Mononuclear cell (primary cell): ENCODE results near the gene PTPRM. TPM values are rescaled to one million over a fixed set of nuclear protein-coding genes. Genes with fewer than 3 reads are reported as not detected.

Experiments
- H3K27me3 ChIP-seq: 2 replicates; pipeline ENCODE4 v1.6.0; 2011; ENCODE audit warnings: low read length, control low read depth; ENCODE audit not compliant: insufficient read depth
- H3K4me1 ChIP-seq: 2 replicates; pipeline ENCODE4 v1.5.1; 2011; ENCODE audit warnings: mild to moderate bottlenecking, low read length, control low read depth; ENCODE audit not compliant: insufficient read depth
- H3K4me3 ChIP-seq: 2 replicates; pipeline ENCODE4 v1.5.1; 2011; ENCODE audit warnings: mild to moderate bottlenecking, low read length, moderate library complexity
- H3K9me3 ChIP-seq: 2 replicates; pipeline ENCODE4 v1.5.1; 2011; ENCODE audit warnings: low read depth, mild to moderate bottlenecking, control low read depth, low read length
- total RNA-seq: library from RNA; depleted of rRNA; stranded (reverse); fragments of >200 nt; gene quantifications from one replicate; pipeline ENCODE4 v1.2.3, GENCODE V29; 2012

The PTPRM gene
- total RNA-seq, 1 donor = 8.0 TPM

DNA sequence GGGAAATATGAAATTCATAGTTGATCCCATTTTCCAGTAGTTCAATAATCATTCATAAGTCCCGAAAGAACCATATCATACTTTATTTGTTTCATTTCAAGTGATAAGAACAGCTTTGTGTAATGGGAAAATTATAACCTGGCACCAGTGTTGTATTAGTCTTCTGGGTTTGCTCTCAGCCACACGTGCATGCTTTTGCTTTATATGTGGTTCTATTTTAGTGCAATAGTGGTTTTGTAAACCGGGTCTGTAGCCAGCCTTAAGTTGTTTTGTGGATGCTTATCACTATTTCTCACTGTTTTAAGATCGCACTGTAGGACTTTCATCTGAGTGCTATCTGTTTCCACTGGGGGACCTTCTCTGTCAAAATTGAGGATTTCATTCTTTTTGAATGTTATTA is 203.8 kb downstream of the PTPRM start:
- no peaks in the 10 kb centered on the region for H3K9me3 ChIP-seq
- H3K4me3 ChIP-seq = no peak overlapping the region
- no peaks in the 10 kb centered on the region for H3K4me1 ChIP-seq
- H3K27me3 ChIP-seq = no peaks in the 10 kb centered on the region

GRCh38 chr18:7772510-7772888 is 205.4 kb downstream of the PTPRM start:
- no peaks in the 10 kb centered on the region for H3K27me3 ChIP-seq
- H3K4me1 ChIP-seq = no peaks in the 10 kb centered on the region
- H3K4me3 ChIP-seq = no peak overlapping the region
- no peaks in the 10 kb centered on the region for H3K9me3 ChIP-seq

GRCh38 chr18:7772951-7773350 is 205.8 kb downstream of the PTPRM start:
- Histone ChIP-seq H3K9me3 (no peaks in the 10 kb centered on the region), H3K4me1 (no peaks in the 10 kb centered on the region), H3K27me3 (no peaks in the 10 kb centered on the region), H3K4me3 (no peak overlapping the region)

DNA sequence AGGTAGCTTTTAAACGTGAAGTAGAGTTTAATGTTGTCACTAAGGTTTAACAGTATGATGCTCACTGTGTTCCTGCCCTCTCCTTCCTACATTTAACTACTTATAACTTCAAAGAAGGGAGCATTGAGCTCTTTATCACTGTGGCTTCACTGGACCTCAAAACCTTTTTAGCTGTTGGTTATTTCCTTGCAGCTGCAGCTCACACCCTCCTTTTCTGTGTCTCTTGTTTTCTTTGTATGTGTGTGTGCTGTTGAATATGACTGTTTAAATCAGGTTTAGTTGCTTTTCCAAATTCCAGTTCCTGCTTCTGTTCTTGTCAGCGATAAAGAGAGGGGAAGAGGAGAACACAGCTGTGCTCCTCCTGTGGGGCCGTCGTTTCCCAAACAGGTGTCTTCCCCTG is 208.0 kb downstream of the PTPRM start:
- Histone ChIP-seq H3K4me1 (no peaks in the 10 kb centered on the region), H3K9me3 (no peaks in the 10 kb centered on the region), H3K4me3 (no peak overlapping the region), H3K27me3 (no peaks in the 10 kb centered on the region)

GRCh38 chr18:7775843-7776242 is 208.7 kb downstream of the PTPRM start:
- no peak overlapping the region for H3K4me3 ChIP-seq
- no peaks in the 10 kb centered on the region for H3K4me1 ChIP-seq
- no peaks in the 10 kb centered on the region for H3K27me3 ChIP-seq
- no peaks in the 10 kb centered on the region for H3K9me3 ChIP-seq

DNA sequence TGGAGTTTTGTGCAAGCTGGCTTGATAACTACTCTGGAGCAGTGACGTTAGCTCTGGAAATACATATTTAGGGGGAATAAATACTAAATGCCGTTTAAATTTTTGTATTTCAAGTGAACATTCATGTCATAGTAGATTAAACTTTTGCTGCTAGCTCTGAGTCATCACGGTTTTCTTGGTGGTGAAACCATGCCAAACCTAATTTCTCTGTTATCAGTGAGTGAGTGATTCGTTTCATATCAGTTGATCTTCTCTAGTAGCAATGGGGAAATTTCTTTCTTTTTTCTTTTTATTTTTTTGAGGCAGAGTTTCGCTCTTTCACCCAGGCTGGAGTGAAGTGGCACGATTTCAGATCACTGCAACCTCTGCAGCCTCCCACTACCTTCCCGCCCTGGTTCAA is 211.1 kb downstream of the PTPRM start:
- no peaks in the 10 kb centered on the region for H3K4me1 ChIP-seq
- no peaks in the 10 kb centered on the region for H3K9me3 ChIP-seq
- H3K27me3 ChIP-seq = no peaks in the 10 kb centered on the region
- no peak overlapping the region for H3K4me3 ChIP-seq

GRCh38 chr18:7779211-7779610 is 212.1 kb downstream of the PTPRM start:
- Histone ChIP-seq H3K4me1 (no peaks in the 10 kb centered on the region), H3K27me3 (no peaks in the 10 kb centered on the region), H3K9me3 (no peaks in the 10 kb centered on the region), H3K4me3 (no peak overlapping the region)

DNA sequence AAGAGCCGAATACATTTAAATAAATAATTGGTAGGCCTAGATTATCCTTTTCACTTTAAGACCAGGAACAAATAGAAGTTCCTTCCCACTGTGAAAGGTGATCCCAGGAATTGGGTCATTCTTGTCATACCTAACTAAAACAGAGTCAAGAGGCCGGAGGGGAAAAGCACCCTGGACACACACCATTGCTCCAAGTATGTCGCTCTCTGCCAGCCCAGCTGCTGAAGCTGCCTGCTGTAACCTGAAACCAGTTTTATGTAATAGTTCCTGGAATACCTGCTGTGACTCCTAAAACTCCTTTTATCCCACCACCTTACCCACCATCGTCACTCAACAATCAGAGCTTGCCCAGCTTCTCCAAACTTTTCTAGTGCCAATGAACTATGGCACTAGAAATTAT is 217.1 kb downstream of the PTPRM start:
- Histone ChIP-seq H3K27me3 (no peaks in the 10 kb centered on the region), H3K4me3 (no peak overlapping the region), H3K9me3 (no peaks in the 10 kb centered on the region), H3K4me1 (no peaks in the 10 kb centered on the region)

DNA sequence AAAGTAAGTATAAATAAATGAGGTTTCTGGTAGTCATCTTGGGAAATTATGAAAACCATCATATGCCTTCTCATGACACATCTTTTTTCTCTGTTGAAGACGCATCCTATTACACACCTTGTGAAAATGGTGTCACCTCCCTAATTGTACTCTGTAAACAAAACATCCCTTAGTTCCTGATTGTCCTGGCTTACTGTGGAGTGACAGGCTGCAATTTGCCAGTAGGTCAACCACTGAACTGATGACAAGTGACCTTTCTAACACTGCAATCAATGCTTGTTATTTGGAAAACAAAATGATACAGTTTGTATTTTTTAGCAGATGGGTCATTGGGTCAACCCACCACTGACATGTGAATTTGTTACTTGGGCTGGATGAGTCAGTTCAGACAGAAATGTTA is 219.5 kb downstream of the PTPRM start:
- H3K4me3 ChIP-seq = no peak overlapping the region
- no peaks in the 10 kb centered on the region for H3K27me3 ChIP-seq
- no peaks in the 10 kb centered on the region for H3K9me3 ChIP-seq
- no peaks in the 10 kb centered on the region for H3K4me1 ChIP-seq

DNA sequence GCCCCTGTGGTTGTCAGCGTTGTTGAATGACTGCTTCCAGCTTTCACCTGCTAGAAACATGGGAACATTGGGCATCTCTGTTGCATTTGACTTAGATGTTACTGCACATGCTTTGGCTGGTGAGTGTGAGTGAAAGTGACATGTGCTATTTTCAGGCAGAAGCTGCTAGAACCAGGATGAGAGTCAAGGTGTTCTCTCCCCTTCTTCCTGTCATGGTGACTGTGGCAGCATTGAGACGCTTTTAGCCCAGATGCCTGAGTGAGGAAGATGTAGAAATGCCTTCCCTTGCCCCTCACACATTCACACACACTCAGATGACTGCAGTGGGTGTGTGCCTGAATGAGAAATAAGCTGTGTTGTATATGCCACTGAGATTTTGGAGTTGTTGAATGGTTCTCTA is 220.2 kb downstream of the PTPRM start:
- Histone ChIP-seq H3K4me3 (no peak overlapping the region), H3K27me3 (no peaks in the 10 kb centered on the region), H3K4me1 (no peaks in the 10 kb centered on the region), H3K9me3 (no peaks in the 10 kb centered on the region)

DNA sequence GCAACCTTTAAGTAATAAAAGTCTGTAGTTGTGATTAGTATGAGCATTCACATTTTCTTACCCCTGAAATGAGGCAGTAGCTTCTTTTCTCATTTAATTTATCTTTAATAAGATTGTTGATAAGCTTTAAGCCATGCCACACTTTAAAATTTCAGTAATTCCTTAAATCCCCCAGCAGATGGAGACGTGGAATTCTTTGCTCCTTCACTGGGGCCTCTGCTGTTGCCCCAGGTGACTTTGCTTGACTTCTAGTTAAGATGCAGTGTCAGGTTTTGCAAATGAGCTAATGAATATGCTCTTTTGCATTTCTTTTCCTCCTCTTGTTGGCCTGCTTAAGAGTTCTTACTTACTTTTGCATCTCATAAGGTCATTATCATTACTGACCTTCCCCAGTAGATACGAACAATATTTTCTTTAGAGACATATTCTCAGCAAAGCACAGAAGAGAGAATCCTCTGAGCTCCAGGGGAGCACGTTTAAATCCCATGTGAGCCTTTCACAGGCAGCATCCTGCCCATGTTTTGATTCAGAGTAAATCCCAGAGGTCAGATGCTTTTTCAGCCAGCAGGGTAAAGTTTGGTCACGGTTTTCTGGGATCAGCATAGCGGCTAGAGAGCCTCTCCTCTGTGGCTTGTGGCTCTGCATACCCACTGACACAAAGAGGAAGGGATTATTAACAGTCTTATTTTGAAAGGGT is 222.9 kb downstream of the PTPRM start:
- Histone ChIP-seq H3K27me3 (no peaks in the 10 kb centered on the region), H3K9me3 (no peaks in the 10 kb centered on the region), H3K4me1 (no peaks in the 10 kb centered on the region), H3K4me3 (no peak overlapping the region)

GRCh38 chr18:7793100-7793499 is 226.0 kb downstream of the PTPRM start:
- Histone ChIP-seq H3K4me3 (no peak overlapping the region), H3K9me3 (no peaks in the 10 kb centered on the region), H3K4me1 (no peaks in the 10 kb centered on the region), H3K27me3 (no peaks in the 10 kb centered on the region)

GRCh38 chr18:7803956-7804469 is 236.9 kb downstream of the PTPRM start:
- Histone ChIP-seq H3K4me1 (no peaks in the 10 kb centered on the region), H3K4me3 (no peak overlapping the region), H3K27me3 (no peaks in the 10 kb centered on the region), H3K9me3 (no peaks in the 10 kb centered on the region)

- H3K4me1 ChIP-seq = no peaks in the 10 kb centered on the region
- no peaks in the 10 kb centered on the region for H3K9me3 ChIP-seq
- H3K27me3 ChIP-seq = no peaks in the 10 kb centered on the region
- H3K4me3 ChIP-seq = no peak overlapping the region
These were observed 238.0 kb downstream of the PTPRM start for GRCh38 chr18:7805096-7805495.

DNA sequence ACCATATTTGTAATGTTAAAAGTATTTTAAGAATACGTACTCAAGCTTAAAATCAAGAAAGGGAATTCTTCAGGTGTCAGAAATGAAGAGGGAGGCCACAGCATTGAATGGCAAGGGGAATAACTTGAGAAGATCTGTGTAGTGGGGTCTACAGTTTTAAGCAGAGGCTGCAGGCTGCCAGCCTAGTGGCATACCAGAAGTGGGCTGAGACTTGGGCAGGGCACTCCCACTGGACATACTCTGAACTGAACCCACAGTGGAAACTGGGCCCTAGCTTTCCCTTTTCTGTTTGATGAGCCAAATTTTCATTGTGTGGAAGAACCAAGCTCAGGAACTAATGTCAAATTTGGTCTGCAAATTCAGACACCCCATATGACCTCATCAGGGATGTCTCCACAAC is 238.8 kb downstream of the PTPRM start:
- H3K4me3 ChIP-seq = no peak overlapping the region
- no peaks in the 10 kb centered on the region for H3K4me1 ChIP-seq
- H3K9me3 ChIP-seq = no peaks in the 10 kb centered on the region
- H3K27me3 ChIP-seq = no peaks in the 10 kb centered on the region

DNA sequence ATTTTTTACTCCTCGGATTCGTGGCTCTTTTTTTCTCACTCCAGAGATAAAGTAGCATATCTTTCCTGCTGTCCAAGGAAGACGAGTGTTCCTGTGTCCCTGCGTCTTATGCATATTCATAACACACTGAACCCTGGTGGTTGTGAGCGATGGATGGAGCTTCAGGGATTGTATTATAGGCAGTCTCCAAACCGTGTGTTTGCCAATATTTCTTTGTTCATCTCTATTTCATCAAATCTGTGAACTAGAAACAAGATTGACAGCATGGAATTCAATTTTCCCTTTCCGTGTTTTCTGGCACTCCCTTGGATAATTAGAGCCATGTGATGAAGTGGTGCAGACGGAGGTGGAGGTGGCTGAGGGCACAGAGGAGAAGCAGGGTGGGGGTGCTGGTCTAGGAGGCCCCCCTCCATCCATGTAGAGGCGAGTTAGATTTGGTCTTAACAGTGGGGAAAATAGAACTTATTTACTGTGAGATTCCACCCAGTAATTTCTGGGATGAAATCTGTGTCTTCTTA is 240.9 kb downstream of the PTPRM start:
- H3K4me3 ChIP-seq = no peak overlapping the region
- no peaks in the 10 kb centered on the region for H3K27me3 ChIP-seq

More for the DNA sequence above, 240.9 kb downstream of the PTPRM start:
- Histone ChIP-seq H3K4me1 (no peaks in the 10 kb centered on the region), H3K9me3 (no peaks in the 10 kb centered on the region)
